ENCODE results near the gene PTPRA. TPM values are rescaled to one million over a fixed set of nuclear protein-coding genes. Genes with fewer than 3 reads are reported as not detected.

PTPRA gene
- total and polyA plus RNA-seq, 2 donors (not counting 1 experiment from before 2014, with no cell fraction given): 32.1 to 64.2 TPM

DNA sequence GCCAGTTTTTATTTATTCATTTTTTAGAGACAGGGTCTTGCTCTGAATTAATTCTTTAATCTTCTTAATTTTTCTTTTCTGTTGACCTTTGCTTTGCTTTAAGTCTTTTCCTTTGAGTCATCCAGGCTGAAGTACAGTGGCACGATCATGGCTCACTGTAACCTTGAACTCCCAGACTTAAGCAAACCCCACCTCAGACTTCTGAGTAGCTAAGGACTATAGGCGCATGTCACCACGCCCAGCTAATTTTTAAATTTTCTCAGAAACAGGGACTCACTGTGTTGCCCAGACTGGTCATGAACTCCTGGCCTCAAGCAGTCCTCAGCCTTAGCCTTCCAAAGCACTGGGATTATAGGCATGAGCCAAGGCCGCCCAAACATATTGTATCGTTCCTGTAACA lies 98.8 kb downstream of the PTPRA start:
- H3K4me2 ChIP-seq (replicated peaks; ENCODE audit: low read depth, low read length, poor library complexity, severe bottlenecking): no peak overlapping the region
- H3K36me3 ChIP-seq (replicated peaks in 1 of 2; ENCODE audit: control extremely low read depth in 1 of 2, control insufficient read depth in 1 of 2, extremely low read depth in 1 of 2, insufficient read depth in 2 of 2, low read length in 1 of 2): peaks cover 11 to 23% of the 10 kb centered on the region in 2 experiments
- ChIA-PET CTCF (no interaction called here), POLR2A (no interaction called here)
- H2AFZ ChIP-seq (ENCODE audit: insufficient read depth, low read depth, low read length, poor library complexity, severe bottlenecking): no peak overlapping the region
- no peak overlapping the region for H3K9ac ChIP-seq (ENCODE audit: low read length)
- no peak for DNase-seq
- H4K20me1 ChIP-seq (ENCODE audit: control insufficient read depth, insufficient read depth, low read length, poor library complexity, severe bottlenecking): peaks cover 6% of the 10 kb centered on the region
- TF ChIP-seq EZH2 (IDR thresholded peaks at IDR 0.05; ENCODE audit: borderline replicate concordance, insufficient read depth, low read depth, low read length, poor library complexity, severe bottlenecking): no peak
- TF ChIP-seq, protein P1, sequence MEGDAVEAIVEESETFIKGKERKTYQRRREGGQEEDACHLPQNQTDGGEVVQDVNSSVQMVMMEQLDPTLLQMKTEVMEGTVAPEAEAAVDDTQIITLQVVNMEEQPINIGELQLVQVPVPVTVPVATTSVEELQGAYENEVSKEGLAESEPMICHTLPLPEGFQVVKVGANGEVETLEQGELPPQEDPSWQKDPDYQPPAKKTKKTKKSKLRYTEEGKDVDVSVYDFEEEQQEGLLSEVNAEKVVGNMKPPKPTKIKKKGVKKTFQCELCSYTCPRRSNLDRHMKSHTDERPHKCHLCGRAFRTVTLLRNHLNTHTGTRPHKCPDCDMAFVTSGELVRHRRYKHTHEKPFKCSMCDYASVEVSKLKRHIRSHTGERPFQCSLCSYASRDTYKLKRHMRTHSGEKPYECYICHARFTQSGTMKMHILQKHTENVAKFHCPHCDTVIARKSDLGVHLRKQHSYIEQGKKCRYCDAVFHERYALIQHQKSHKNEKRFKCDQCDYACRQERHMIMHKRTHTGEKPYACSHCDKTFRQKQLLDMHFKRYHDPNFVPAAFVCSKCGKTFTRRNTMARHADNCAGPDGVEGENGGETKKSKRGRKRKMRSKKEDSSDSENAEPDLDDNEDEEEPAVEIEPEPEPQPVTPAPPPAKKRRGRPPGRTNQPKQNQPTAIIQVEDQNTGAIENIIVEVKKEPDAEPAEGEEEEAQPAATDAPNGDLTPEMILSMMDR (IDR thresholded peaks at IDR 0.05): no peak
- H3K79me2 ChIP-seq (ENCODE audit: control insufficient read depth, insufficient read depth, low read length): peaks cover 7% of the 10 kb centered on the region
- Mint-ChIP-seq H3K4me3 (no peak overlapping the region), H3K4me1 (no peaks in the 10 kb centered on the region), H3K27me3 (no peaks in the 10 kb centered on the region), H3K27ac (no peak overlapping the region), H3K9me3 (ENCODE audit: insufficient read depth) (no peaks in the 10 kb centered on the region)
- 100% methylated on average over 3 of the region's 5 CpGs for WGBS (ENCODE audit: insufficient coverage)
- no peaks in the 10 kb centered on the region for H3K27me3 ChIP-seq (replicated peaks in 1 of 4; ENCODE audit: control extremely low read depth in 1 of 4, control insufficient read depth in 3 of 4, insufficient read depth in 4 of 4, low read length in 3 of 4)
- no peak overlapping the region for H3K4me3 ChIP-seq (ENCODE audit: control extremely low read depth in 1 of 5, extremely low read depth in 1 of 5, insufficient read depth in 1 of 5, low read depth in 2 of 5, low read length in 4 of 5)
- H3K9me3 ChIP-seq (ENCODE audit: control extremely low read depth in 1 of 3, control insufficient read depth in 2 of 3, insufficient read depth in 1 of 3, low read length in 2 of 3): no peaks in the 10 kb centered on the region
- no peak for ATAC-seq (ENCODE audit: low read depth)
- no peak overlapping the region for H3K27ac ChIP-seq (ENCODE audit: low read length in 2 of 2)
- H3K4me1 ChIP-seq (ENCODE audit: control insufficient read depth in 2 of 2, insufficient read depth in 2 of 2, low read length in 2 of 2): no peaks in the 10 kb centered on the region
- intact Hi-C loops (cut with micrococcal nuclease): no loop called here

DNA sequence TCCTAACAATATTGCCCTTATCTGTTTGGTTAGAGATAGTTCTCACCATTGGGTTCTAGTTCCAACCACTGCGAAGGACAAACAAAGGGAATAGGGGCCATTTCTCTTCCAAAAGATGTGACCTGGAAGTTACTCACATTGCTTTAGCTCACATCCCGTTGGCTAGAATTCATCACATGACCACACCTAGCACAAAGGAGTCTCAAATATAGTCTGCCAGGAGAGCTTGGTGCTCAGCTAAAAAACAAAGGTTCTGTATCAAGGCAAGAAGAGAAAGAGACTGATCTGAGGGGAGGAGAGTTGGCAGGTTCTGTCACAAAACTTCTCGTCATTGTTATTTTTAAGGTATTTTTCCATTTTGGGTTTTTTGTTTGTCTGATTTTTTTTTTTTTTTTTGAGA lies 100.3 kb downstream of the PTPRA start:
- Mint-ChIP-seq H3K27me3 (no peaks in the 10 kb centered on the region), H3K4me3 (no peak overlapping the region), H3K4me1 (no peaks in the 10 kb centered on the region), H3K9me3 (ENCODE audit: insufficient read depth) (no peaks in the 10 kb centered on the region), H3K27ac (no peak overlapping the region)
- TF ChIP-seq, protein P1 (IDR thresholded peaks at IDR 0.05): no peak
- no peak for TF ChIP-seq EZH2 (IDR thresholded peaks at IDR 0.05; ENCODE audit: borderline replicate concordance, insufficient read depth, low read depth, low read length, poor library complexity, severe bottlenecking)
- Histone ChIP-seq H3K9me3 (ENCODE audit: control extremely low read depth in 1 of 3, control insufficient read depth in 2 of 3, insufficient read depth in 1 of 3, low read length in 2 of 3) (no peaks in the 10 kb centered on the region), H3K4me3 (ENCODE audit: control extremely low read depth in 1 of 5, extremely low read depth in 1 of 5, insufficient read depth in 1 of 5, low read depth in 2 of 5, low read length in 4 of 5) (no peak overlapping the region), H3K9ac (ENCODE audit: low read length) (no peak overlapping the region), H3K27ac (ENCODE audit: low read length in 2 of 2) (no peak overlapping the region), H2AFZ (ENCODE audit: insufficient read depth, low read depth, low read length, poor library complexity, severe bottlenecking) (no peak overlapping the region), H3K4me2 (replicated peaks; ENCODE audit: low read depth, low read length, poor library complexity, severe bottlenecking) (no peak overlapping the region), H4K20me1 (ENCODE audit: control insufficient read depth, insufficient read depth, low read length, poor library complexity, severe bottlenecking) (peaks cover 6% of the 10 kb centered on the region), H3K4me1 (ENCODE audit: control insufficient read depth in 2 of 2, insufficient read depth in 2 of 2, low read length in 2 of 2) (no peaks in the 10 kb centered on the region), H3K36me3 (replicated peaks in 1 of 2; ENCODE audit: control extremely low read depth in 1 of 2, control insufficient read depth in 1 of 2, extremely low read depth in 1 of 2, insufficient read depth in 2 of 2, low read length in 1 of 2) (peaks cover 11 to 21% of the 10 kb centered on the region in 2 experiments), H3K79me2 (ENCODE audit: control insufficient read depth, insufficient read depth, low read length) (peaks cover 9% of the 10 kb centered on the region), H3K27me3 (replicated peaks in 1 of 4; ENCODE audit: control extremely low read depth in 1 of 4, control insufficient read depth in 3 of 4, insufficient read depth in 4 of 4, low read length in 3 of 4) (no peaks in the 10 kb centered on the region)
- no peak for DNase-seq
- 100% methylated on average over 1 of the region's 3 CpGs for WGBS (ENCODE audit: insufficient coverage)
- intact Hi-C loops (cut with micrococcal nuclease): no loop called here
- ChIA-PET CTCF (interaction anchor here (0.7 kb wide), 1 partner anchor 10 kb away, joined by 3 read pairs; no protein-coding TSS in a partner anchor), POLR2A (no interaction called here)
- ATAC-seq (ENCODE audit: low read depth): no peak
